ENCODE data around the gene IFT20.

GRCh38 chr17:28357901-28358197 is 22.6 kb upstream of the IFT20 start:
- no peak for TF ChIP-seq CTCF (IDR thresholded peaks at IDR 0.05)
- TF ChIP-seq POLR2A (IDR thresholded peaks at IDR 0.05): no peak
